IPS-20b (cell line): Measurements from ENCODE around the gene LRRC56.

ENCODE experiments used
- H3K27ac ChIP-seq: one replicate; pipeline ENCODE4 v1.5.1; 2013; ENCODE audit warnings: low read length
- H3K27me3 ChIP-seq: 2 replicates; pipeline ENCODE4 v1.6.1; 2013; ENCODE audit warnings: mild to moderate bottlenecking, low read length, inconsistent platforms; ENCODE audit not compliant: insufficient read depth
- H3K36me3 ChIP-seq: 2 replicates; pipeline ENCODE4 v1.6.1; 2013; ENCODE audit warnings: low read depth, mild to moderate bottlenecking, inconsistent platforms, low read length, moderate library complexity; ENCODE audit not compliant: insufficient read depth
- H3K4me1 ChIP-seq: 2 replicates; pipeline ENCODE4 v1.6.1; 2013; ENCODE audit warnings: mild to moderate bottlenecking, control low read depth, inconsistent platforms, low read length, moderate library complexity; ENCODE audit not compliant: insufficient read depth
- H3K4me3 ChIP-seq: 2 replicates; pipeline ENCODE4 v1.5.1; 2013; ENCODE audit warnings: mild to moderate bottlenecking, low read length, inconsistent platforms
- H3K9ac ChIP-seq: 2 replicates; pipeline ENCODE4 v1.6.1; 2013; ENCODE audit warnings: low read depth, mild to moderate bottlenecking, inconsistent platforms, low read length, moderate library complexity
- H3K9me3 ChIP-seq: 2 replicates; pipeline ENCODE4 v1.6.1; 2013; ENCODE audit warnings: mild to moderate bottlenecking, low read depth, low read length, inconsistent platforms; ENCODE audit not compliant: insufficient read depth

LRRC56 gene

GRCh38 chr11:538431-539051 lies 1.2 kb downstream of the LRRC56 start:
- Histone ChIP-seq H3K36me3 (no peaks in the 10 kb centered on the region), H3K4me3 (no peak overlapping the region), H3K9me3 (no peaks in the 10 kb centered on the region), H3K9ac (no peak overlapping the region), H3K27ac (no peak overlapping the region), H3K4me1 (peaks cover 5% of the 10 kb centered on the region; the same call in 1 of the 2 replicates), H3K27me3 (peaks cover 30% of the 10 kb centered on the region)

GRCh38 chr11:539971-540481 lies 2.7 kb downstream of the LRRC56 start:
- peaks cover 30% of the 10 kb centered on the region for H3K27me3 ChIP-seq
- H3K36me3 ChIP-seq: no peaks in the 10 kb centered on the region
- H3K4me1 ChIP-seq: peaks cover 5% of the 10 kb centered on the region; the same call in 1 of the 2 replicates
- H3K27ac ChIP-seq: no peak overlapping the region
- no peak overlapping the region for H3K4me3 ChIP-seq
- H3K9ac ChIP-seq: no peak overlapping the region
- no peaks in the 10 kb centered on the region for H3K9me3 ChIP-seq

GRCh38 chr11:540583-541432 lies 3.5 kb downstream of the LRRC56 start:
- Histone ChIP-seq H3K27ac (no peak overlapping the region), H3K27me3 (peaks cover 30% of the 10 kb centered on the region), H3K36me3 (no peaks in the 10 kb centered on the region), H3K4me3 (no peak overlapping the region), H3K9me3 (no peaks in the 10 kb centered on the region), H3K4me1 (peaks cover 5% of the 10 kb centered on the region; the same call in 1 of the 2 replicates), H3K9ac (no peak overlapping the region)

- H3K9me3 ChIP-seq: no peaks in the 10 kb centered on the region
- no peak overlapping the region for H3K27ac ChIP-seq
- H3K4me3 ChIP-seq: no peak overlapping the region
- no peak overlapping the region for H3K9ac ChIP-seq
- peaks cover 5% of the 10 kb centered on the region; the same call in 1 of the 2 replicates for H3K4me1 ChIP-seq
- H3K27me3 ChIP-seq: peaks cover 24% of the 10 kb centered on the region
- H3K36me3 ChIP-seq: no peaks in the 10 kb centered on the region
These were observed 4.1 kb downstream of the LRRC56 start for GRCh38 chr11:541433-541885.

GRCh38 chr11:544817-545166 lies 7.5 kb downstream of the LRRC56 start:
- H3K36me3 ChIP-seq: no peaks in the 10 kb centered on the region
- no peak overlapping the region for H3K27ac ChIP-seq
- no peak overlapping the region for H3K9ac ChIP-seq
- no peaks in the 10 kb centered on the region for H3K4me1 ChIP-seq
- H3K9me3 ChIP-seq: no peaks in the 10 kb centered on the region
- H3K4me3 ChIP-seq: no peak overlapping the region
- no peaks in the 10 kb centered on the region for H3K27me3 ChIP-seq

- Histone ChIP-seq H3K4me3 (no peak overlapping the region), H3K9ac (no peak overlapping the region), H3K27me3 (no peaks in the 10 kb centered on the region), H3K27ac (no peak overlapping the region), H3K36me3 (no peaks in the 10 kb centered on the region), H3K4me1 (no peaks in the 10 kb centered on the region), H3K9me3 (no peaks in the 10 kb centered on the region)
These were observed 7.8 kb downstream of the LRRC56 start for GRCh38 chr11:545171-545570.

GRCh38 chr11:548700-549603 lies 11.6 kb downstream of the LRRC56 start:
- Histone ChIP-seq H3K4me1 (no peaks in the 10 kb centered on the region), H3K27ac (no peak overlapping the region), H3K9me3 (no peaks in the 10 kb centered on the region), H3K9ac (no peak overlapping the region), H3K36me3 (no peaks in the 10 kb centered on the region), H3K4me3 (no peak overlapping the region), H3K27me3 (peaks cover 4% of the 10 kb centered on the region)

GRCh38 chr11:550021-550745 lies 12.9 kb downstream of the LRRC56 start:
- Histone ChIP-seq H3K9me3 (no peaks in the 10 kb centered on the region), H3K9ac (no peak overlapping the region), H3K4me3 (no peak overlapping the region), H3K36me3 (no peaks in the 10 kb centered on the region), H3K27me3 (peaks cover 9% of the 10 kb centered on the region), H3K27ac (no peak overlapping the region), H3K4me1 (no peaks in the 10 kb centered on the region)

- no peaks in the 10 kb centered on the region for H3K4me1 ChIP-seq
These were observed 13.4 kb downstream of the LRRC56 start for GRCh38 chr11:550746-551085.

GRCh38 chr11:551131-551530 lies 13.8 kb downstream of the LRRC56 start:
- peaks cover 19% of the 10 kb centered on the region for H3K27me3 ChIP-seq
- H3K9ac ChIP-seq: no peak overlapping the region
- H3K4me3 ChIP-seq: no peak overlapping the region
- no peak overlapping the region for H3K27ac ChIP-seq
- no peaks in the 10 kb centered on the region for H3K9me3 ChIP-seq
- H3K36me3 ChIP-seq: no peaks in the 10 kb centered on the region
- no peaks in the 10 kb centered on the region for H3K4me1 ChIP-seq

More at GRCh38 chr11:550746-551085, 13.4 kb downstream of the LRRC56 start:
- Histone ChIP-seq H3K27ac (no peak overlapping the region), H3K36me3 (no peaks in the 10 kb centered on the region), H3K9me3 (no peaks in the 10 kb centered on the region), H3K27me3 (peaks cover 15% of the 10 kb centered on the region), H3K9ac (no peak overlapping the region), H3K4me3 (no peak overlapping the region)

- Histone ChIP-seq H3K4me1 (no peaks in the 10 kb centered on the region), H3K27ac (no peak overlapping the region), H3K27me3 (peaks cover 23% of the 10 kb centered on the region), H3K36me3 (no peaks in the 10 kb centered on the region), H3K9ac (no peak overlapping the region), H3K4me3 (no peak overlapping the region), H3K9me3 (no peaks in the 10 kb centered on the region)
These were observed 14.3 kb downstream of the LRRC56 start for GRCh38 chr11:551596-551995.
